NCI-H2029 (cell line): Measurements from ENCODE around the gene ANAPC7.
"Not testable (repeated sequence)": the region's sequence is repeated elsewhere in the genome, so short reads cannot be mapped to it uniquely, and the experiment has no call there.

Experiments
- DNase-seq: peaks from one replicate; lab custom pipeline; 2025; lab: John Stamatoyannopoulos, UW

Gene ANAPC7, protein sequence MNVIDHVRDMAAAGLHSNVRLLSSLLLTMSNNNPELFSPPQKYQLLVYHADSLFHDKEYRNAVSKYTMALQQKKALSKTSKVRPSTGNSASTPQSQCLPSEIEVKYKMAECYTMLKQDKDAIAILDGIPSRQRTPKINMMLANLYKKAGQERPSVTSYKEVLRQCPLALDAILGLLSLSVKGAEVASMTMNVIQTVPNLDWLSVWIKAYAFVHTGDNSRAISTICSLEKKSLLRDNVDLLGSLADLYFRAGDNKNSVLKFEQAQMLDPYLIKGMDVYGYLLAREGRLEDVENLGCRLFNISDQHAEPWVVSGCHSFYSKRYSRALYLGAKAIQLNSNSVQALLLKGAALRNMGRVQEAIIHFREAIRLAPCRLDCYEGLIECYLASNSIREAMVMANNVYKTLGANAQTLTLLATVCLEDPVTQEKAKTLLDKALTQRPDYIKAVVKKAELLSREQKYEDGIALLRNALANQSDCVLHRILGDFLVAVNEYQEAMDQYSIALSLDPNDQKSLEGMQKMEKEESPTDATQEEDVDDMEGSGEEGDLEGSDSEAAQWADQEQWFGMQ

DNA sequence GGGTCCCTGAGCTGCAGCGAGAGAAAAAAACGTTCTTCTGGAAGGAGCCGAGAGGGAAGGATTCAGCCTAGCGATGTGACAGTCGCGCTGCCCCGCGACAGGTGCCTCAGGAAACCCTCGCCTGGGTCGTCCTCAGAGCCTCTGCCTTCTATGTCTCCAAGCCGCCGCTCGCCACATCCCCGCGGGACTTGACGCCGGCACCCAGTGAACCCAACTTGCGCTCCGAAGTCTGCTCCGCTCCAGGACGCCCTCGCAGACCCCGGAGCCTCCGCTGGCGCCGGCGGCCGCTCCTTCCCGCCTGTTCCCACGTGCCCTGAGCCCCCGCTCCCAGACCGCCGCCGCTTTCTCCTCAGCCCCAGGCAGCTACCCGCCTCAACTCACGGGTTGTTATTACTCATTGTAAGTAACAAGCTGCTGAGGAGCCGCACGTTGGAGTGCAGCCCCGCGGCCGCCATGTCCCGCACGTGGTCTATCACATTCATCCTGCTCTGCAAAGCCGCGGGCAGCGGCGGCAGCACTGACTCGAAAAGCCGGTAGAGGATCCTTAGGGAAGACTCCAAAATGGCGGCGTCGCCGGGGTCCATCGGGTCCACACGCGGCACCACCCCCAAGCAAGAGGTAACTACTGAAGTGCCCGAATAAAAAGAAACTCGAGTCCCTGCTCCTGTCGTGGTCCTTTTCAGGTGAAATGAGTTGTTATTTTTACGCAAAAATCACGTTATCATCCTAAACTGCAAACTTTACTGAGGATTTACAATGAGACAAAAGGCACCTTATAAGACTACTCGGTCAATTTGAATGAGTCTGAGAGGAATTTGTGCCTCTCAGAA is at the start of gene ANAPC7:
Gene ANAPC7, minus strand, starts transcription at position 563 of the 830 bp plus-strand sequence. Its CDS starts 81 bp downstream, at position 482.
- DNase-seq = peak; percentile 79

DNA sequence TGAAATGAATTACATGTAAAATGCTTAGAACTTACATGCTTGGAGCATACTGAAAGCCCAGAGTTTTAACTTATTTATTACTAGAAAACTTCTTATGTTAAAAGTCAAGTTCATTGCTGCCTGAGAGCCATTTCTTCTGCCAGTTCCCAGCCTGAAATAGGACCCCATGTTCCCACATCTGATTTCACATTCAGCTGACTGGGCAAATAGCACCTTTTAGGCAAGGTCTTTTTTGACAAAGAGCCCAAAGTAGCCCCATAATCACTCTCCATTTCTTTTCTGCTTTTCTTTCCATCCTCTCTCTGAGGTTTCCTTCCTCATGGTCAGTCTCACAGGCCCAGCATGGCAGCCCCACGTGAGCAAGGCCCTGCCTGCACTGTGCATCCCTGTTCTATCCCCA is 47.8 kb upstream of the ANAPC7 start:
- DNase-seq = no peak

DNA sequence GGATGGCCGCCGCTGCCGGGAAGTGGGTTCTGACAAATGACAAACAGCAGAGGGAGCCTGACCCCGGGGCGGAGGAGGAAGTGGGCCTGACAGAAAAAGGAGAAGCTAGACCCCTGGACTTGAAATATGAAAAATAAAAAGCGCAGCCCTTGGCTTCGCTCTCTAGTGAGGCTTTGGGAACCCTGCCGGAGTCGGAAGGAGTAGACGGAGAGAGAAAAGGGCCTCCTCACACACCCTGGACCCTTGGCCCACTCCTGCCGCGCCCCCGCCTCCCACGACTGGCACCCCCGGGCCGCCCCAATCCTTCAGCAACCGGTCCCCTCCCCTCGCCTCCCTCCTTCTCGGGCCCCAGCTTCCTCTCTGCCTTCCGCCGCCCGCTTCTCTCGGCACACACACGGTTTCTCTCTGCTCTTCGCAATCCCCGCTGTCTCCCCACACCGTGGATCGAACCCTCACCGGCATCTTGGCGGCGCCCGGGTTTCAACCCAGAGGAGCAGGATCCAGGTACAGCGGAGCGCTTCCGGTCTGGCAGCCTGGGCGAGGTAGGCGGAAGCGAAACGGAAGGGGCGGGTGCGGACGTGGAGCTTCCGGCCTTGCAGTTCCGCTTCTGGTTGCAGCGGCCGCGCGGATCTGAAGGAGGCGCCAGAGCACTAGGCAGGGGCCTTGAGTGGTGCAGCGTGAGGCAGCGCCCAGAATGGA is 46.4 kb upstream of the ANAPC7 start, which contains the start of gene ARPC3:
Gene ARPC3, minus strand, starts transcription at position 539 of the 699 bp plus-strand sequence. Its CDS starts 77 bp downstream, at position 462.
- peak; percentile 94 for DNase-seq

DNA sequence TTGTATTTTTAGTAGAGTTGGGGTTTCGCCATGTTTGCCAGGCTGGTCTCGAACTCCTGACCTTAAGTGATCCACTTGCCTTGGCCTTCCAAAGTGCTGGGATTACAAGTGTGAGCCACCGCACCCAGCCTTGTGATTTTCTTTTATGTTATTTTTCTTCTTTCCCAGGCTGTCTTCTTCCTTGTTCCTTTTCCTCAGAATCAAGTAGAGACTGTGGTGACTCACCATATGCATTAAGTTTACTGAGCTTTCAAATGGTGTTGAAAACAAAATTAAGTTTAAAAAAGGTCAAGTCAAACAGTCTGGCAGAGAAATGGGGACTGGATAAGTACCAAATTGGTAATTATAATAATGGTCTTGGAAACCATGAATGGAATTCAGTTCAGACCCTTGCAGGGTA is 40.9 kb upstream of the ANAPC7 start:
- DNase-seq = no peak

DNA sequence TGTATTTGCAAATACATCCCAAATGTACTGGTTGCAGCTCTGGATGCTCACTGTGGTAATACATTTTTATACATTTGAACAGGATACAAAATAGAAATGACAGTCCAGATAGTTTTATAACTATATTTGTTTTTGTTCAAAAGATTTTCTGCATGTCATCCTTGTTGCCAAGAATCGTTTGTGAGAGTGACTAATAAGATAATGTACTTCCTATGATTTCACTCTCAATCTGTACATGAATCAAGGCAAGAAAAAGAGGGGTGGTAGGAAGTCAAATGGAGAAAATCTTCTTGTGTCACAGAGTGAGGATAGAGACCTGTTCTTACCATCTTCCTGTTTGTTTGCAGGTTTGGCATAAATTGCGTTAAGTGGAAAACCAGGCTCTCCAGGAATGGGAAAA is 32.7 kb upstream of the ANAPC7 start:
- DNase-seq = no peak

DNA sequence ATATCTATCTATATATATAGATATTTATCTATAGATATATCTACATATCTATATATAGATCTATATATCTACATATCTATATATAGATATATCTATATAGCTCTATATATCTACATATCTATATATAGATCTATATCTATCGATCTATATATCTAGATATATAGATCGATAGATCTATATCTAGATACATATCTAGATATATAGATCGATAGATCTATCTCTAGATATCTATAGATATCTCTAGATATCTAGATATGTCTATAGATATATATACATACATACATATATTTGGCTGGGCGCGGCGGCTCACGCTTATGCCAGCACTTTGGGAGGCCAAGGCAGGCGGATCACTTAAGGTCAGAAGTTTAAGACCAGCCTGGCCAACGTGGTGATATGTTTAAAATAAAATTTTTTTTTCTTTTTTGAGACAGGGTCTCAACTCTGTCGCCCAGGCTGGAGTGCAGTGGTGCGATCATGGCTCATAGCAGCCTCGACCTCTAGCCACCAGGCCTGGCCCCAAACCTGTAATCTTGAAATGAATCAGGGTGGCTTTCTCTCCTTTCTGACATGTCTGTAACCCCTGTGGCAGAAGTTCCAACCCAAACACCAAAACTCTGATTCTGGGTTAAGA is 28.6 kb upstream of the ANAPC7 start:
- no peak for DNase-seq

DNA sequence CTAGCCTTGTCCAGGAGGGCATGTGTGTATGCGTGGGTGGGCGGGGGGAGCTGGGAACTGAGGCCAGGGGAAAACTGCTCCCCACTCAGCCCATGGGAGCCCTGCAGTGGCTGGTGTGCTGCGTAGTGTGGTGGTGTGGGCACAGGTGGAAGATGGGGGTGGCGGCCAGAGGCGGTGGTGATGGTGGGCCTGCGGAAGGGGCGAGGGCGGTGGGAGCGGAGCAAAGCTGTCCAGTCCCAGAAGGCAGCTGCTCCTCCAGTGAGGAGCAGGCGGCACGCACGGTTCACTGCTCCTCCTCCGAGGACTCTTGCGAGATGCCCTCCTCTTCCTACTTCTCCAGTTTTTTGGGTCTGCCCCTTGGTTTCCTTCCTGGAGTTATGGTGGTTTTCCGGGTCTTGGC is 26.2 kb upstream of the ANAPC7 start:
- DNase-seq = not testable (repeated sequence)

DNA sequence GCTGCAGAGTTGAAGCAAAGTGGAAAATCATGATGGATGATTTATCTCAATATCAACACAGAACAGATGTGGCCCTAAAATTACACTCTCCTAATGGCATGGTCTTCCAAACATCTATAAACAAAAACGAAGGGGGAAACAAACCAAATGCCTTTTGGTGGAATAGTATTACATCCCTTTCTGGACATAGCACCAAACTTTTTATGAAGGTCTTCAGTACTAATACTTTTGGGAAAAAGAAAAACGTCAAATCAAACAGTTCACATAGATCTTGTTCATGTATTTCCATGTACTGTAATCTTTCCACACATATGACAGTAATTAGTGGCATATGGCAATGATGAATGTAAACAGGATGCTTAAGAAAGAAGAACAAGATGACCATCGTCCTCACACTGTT is 22.9 kb upstream of the ANAPC7 start:
- DNase-seq = no peak

DNA sequence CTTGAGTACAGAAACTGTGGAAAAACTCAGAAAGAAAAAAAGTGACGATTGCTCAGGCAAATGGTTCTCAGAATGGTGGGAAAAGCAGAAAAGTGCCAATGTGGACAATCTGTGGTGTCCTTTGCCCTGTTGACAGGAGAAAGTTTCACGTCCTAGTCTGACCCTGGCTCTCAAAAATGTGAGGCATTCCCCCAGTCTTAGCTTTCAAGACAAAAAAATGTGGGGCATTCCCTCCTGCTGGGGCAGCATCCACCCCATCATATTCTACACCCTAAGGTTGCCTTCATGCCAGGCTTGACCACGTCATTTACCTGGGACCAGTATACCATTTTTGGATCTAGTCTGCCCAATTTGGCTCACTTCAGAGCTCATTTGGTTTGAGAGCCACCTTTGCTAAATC is 20.7 kb upstream of the ANAPC7 start:
- no peak for DNase-seq

DNA sequence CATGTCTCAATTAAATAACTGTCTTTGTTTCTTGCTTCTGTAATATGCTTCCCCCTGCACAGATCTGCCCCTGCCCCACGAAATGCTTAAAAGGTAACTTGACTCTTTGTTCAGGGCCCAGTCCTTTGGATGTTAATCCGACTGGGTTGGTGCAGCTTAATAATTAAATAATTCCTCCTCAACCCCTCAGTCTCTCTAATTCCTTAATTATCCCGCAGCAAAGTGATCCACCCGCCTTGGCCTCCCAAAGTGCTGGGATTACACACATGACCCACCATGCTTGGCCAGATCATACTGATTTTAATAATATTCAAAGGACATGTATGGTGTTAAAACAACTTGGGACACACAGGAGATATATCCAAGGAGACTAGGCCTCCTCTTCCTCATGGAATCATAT is 18.2 kb upstream of the ANAPC7 start:
- DNase-seq = no peak

DNA sequence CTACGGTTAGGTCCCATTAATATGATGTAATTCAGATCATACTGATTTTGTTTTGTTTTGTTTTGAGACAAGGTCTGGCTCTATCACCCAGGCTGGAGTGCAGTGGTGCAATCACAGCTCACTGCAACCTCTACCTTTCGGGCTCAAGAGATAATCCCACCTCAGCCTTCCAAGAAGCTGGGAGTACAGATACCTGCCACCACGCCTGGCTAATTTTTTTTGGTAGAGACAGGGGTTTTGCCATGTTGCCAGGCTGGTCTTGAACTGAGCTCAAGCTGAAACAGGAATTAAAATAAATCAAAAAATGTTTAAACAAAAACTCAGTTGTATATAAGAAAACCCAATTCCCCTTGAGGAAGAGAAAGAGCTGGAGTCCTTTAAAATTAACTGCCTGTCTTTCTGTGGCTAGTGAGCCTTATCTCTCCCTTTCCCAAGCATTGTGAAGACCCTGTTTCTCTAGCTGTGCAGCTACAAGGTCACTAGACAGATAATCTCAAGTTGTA is 17.7 kb upstream of the ANAPC7 start:
- DNase-seq = no peak

DNA sequence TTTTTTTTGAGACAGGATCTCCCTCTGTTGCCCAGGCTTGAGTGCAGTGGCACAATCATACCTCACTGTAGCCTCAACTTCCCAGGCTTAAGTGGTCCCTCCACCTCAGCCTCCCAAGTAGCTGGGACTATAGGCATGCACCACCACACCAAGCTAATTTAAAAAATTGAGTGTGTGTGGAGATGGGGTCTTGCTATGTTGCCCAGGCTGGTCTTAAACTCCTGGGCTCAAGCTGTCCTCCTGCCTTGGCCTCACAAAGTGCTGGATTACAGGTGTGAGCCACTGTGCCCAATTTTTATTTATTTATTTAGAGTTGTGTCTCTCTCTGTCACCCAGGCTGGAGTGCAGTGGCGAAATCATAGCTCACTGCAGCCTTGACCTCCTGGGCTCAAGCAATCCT is 17.1 kb upstream of the ANAPC7 start:
- not testable (repeated sequence) for DNase-seq

DNA sequence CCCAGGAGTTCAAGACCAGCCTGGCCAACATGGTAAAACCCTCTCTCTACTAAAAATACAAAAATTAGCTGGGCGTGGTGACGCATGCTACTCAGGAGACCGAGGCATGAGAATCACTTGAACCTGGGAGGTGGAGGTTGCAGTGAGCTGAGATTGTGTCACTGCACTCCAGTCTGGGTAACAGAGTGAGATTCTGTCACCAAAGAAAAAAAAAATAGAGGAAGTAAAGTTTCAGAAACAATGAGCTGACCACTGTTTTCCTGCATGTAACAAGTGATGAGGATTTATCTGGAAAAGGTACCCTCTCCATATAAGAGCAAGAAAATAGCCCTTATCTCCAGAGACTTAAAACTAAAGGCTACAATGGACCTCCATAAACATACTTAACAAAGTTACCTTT is 13.6 kb upstream of the ANAPC7 start:
- DNase-seq = not testable (repeated sequence)

DNA sequence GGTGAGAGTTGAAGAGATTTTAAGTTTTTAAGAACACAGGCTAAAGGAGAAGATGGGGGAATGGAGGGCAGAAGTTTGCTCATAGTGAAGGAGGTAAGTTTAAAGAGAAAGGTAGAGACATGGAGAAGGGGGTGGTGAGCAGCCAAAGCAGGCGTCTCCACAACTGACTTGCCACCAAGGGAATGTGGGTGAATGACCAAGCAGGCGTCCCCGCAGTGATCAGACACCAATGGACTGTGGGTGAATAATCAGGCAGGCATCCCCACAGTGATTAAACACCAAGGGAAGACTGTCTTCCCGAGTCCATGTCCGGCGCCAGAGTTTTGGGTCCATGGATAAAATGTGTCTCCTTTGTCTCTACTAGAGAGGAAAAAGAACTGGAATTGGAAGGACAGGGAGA is 6.6 kb upstream of the ANAPC7 start:
- DNase-seq = not testable (repeated sequence)

DNA sequence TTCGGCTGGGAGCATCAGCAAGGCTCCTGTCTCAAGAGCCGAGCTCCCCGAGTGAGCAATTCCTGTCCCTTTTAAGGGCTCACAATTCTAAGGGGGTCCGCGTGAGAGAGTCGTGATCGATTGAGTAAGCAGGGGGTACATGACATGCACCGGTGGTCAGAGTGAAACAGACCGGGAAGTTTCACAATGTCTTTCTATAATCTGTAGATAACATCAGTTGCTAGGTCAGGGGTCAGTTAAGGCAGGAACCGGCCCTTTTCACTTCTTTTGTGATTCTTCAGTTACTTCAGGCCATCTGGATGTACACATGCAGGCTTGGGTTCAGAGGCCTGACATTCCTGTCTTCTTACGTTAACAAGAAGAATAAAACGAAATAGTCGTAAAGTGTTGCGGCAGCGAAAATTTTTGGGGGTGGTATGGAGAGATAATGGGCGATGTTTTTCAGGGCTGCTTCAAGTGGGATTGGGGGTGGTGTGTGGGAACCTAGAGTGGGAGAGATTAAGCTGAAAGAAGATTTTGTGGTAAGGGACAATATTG is 1.7 kb upstream of the ANAPC7 start:
- DNase-seq = not testable (repeated sequence)

DNA sequence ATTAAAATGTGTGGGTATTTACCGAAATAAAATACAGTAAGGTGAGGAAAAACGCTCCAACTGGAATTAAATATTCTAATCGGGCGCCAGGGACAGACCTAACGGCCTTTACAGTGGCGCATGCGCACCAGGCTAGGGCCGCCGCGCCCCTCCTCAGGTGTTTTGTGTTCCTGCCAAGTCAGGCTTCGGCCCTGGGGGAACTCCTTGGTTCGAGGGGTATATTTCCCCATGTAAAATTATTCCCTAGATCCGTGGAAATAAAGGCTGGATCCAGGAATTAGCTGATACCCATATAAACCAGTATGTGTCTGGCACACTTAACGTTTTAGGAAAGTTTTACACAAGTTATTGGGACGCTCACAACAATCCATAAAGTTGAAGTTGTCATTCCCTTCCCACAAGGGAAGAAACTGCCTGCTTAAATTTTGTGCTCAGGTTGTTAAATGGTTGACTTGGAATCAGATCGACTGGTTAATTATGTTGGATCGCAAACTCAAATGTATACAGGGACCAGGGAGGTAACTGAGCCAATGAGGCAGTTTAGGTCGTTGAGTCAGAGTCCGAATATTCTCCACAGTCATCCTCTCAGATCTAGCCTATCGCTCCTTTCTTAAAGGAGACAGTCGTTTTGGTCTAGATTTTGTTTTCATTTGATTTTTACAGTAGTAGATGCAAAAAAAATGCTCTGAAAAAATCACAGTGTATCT is 621 bp upstream of the ANAPC7 start:
- DNase-seq = peak; percentile 75

DNA sequence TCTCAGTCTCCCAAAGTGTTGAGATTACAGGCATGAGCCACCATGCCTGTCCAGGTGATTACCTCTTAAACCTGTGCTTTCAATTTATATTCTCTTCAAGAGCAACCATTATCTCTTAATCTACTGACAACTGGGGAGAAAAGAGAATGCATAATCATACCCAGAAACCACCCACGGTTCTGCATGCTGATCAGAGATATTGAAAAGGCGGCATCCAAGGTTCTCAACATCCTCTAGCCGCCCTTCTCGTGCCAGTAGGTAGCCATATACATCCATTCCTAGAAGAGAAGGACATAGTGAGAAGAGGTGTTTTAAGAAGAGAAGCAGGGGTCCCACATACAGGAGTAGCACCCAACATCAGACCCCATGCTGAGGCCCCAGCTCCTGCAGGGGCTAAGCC is 20.8 kb downstream of the ANAPC7 start:
- DNase-seq = no peak

DNA sequence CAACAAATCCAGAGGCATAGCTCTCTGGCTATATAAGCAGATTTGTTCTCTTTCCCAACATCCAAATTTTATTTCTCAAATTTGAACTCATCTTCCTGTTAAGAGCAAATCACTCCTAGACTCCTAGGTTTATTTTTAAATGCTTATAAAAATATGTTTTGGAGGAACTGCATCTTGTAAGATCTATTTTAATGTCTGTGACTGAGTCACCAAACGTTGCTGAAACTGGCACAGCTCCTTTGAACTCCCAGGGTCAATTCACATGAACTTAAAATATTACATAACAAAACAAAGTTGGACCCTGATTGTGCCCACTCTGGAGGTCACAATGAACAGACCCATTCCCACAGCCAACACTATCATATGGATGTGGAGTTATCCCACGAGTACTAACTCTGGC is 23.9 kb downstream of the ANAPC7 start:
- no peak for DNase-seq

DNA sequence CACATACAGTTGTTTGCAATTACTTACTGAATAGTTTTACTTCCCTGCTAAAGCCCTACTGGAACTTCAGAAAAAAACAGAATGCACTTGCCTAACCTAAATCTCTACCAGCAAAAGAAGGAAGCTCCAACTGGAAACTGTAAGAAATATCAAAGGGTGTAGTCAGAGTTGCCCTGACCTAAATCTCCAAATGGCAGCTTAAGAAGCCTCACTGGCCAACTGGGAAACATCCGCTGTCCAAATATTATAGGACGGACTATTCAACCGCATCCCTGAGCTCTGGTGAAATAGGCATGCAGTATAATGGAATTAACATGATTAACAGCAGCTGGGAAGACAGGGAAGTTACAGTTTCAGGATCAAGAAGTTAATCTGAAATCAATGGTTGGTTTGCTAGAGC is 24.3 kb downstream of the ANAPC7 start:
- no peak for DNase-seq

DNA sequence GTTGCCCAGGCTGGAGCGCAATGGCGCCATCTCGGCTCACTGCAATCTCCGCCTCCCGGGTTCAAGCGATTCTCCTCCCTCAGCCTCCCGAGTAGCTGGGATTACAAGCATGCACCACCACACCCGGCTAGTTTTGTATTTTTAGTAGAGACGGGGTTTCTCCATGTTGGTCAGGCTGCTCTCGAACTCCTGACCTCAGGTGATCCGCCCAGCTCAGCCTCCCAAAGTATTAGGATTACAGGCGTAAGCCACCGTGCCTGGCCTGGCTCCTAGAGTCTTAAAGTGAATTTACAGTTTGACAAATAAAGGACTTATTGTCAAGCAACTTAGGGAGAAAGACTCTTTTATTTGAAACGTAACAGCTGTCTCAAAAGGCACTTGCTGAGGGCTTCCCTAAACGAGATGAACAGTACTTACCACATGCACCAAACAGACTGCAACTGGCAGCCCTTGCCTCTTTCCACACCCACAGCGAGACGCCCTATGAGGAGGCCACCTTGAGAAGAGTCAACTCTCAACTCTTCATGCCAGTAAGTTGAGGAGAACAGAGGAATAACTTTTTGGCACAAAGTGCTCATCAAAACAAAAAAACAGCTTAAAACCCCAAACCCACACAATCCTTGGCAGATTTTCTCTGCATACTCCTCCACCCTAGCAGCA is 25.2 kb downstream of the ANAPC7 start:
- DNase-seq = not testable (repeated sequence)
